Jurkat, Clone E6-1 (cell line): Measurements from ENCODE around the gene ILK.
A peak's percentile ranks its signal among the peaks of the same experiment; 100 is the strongest.

Experiments used
- DNase-seq: peaks from one replicate; pipeline ENCODE4 v3.0.0-alpha.2; 2011; ENCODE audit warnings: low read depth, low spot score
- H3K4me3 ChIP-seq: 2 replicates; pipeline ENCODE4 v1.5.1; 2011; ENCODE audit warnings: mild to moderate bottlenecking, low read length, control low read depth, moderate library complexity

ILK gene

DNA sequence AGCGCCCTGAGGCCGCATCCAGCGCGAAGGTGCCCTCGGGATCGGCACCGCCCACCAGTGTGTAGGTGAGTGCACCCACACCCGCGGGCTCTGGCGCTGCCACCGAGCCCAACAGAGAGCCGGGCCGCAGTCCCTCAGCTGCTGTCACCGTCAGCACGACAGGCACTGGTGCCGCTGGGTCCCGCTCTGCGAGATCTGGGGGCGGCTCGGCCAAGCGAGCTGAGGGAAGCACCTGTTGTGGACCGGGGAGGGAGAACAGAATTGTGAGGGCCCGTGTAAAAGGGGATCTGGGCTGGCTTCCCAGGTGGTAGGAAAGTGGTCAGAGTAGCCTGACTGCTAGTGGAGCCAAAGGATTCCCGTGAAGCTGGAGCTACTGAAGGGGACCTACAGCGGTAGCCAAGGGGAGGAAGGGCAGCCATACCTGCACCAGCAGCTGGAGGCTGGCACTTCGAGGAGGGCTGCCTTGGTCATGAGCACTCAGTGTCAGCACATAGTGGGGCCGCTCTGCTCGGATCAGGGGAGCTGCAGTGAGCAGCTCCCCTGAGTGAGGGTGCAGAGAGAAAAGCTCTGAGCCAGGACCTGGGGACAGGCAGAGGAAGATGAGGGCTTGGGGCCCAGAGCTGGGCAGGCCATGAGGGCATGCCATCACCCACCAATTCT lies 27.2 kb downstream of the ILK start:
- no peak overlapping the region for H3K4me3 ChIP-seq
- DNase-seq, result no peak

DNA sequence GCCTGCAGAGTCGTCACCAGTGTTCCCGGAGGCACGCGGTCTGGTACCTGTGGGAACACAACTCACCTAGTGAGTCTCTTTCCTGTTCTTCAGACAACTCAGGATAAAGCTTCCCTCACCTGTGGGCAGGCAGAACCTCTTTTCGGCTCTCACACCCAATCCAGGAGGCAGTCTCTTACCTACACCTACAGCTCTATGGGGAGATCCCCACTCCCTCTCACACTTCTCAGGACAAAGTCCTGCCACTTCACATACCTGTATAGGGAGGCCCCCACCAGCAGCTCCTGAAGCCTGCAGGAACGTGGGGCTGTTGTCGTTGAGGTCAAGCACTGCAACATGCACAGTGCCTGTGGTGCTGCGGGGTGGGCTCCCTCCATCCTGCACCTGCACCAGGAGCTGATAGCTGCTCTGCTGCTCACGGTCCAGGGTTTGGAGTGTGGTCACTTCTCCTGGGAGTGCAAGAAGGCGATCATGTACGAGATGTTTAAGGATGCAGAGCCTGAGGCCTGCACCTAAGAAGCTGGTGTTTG lies 27.9 kb downstream of the ILK start:
- H3K4me3 ChIP-seq, result no peak overlapping the region
- DNase-seq, result no peak

DNA sequence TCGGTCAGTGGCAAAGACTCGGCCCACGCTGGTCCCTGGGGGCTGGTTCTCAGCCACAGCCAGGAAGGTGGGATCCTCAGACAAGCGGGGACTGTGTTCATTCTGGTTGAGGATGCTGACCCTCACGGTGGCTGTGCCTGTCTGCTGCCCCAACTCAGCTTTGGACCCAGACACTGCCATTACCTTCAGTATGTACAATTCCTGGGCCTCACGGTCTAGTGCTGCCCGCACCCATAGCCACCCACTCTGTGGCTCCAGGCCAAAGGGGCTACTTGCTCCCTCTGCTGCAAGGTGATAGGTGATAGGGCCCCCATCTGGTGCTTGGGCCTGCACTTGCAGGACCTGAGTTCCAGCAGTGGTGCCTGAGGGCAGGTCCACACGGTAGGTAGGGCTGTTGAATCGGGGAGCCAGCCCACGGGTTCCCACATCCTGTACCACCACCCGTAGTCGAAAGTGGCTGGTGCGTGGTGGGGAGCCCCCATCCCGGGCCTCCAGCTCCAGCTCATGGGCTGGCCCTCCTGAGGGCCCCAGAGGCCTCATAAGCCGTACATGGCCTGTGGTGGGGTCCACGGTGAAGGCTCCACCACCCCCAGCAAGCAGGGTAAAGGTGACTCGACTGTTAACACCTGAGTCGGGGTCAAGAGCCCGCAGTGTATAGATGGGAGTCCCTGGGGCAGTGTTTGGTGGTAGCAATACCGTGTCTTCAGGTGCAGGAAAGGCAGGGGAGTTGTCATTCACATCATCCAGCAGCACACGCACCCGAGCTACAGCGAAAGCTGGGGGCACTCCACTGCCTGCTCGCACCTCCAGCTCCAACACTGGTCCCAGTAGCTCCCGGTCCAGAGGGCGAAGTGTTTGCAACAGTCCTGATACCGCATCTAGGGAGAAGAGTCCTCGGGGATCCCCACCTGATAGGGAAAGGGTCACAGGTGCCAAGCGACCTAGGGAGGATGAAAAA lies 28.8 kb downstream of the ILK start:
- H3K4me3 ChIP-seq, result no peak overlapping the region
- DNase-seq, result no peak

DNA sequence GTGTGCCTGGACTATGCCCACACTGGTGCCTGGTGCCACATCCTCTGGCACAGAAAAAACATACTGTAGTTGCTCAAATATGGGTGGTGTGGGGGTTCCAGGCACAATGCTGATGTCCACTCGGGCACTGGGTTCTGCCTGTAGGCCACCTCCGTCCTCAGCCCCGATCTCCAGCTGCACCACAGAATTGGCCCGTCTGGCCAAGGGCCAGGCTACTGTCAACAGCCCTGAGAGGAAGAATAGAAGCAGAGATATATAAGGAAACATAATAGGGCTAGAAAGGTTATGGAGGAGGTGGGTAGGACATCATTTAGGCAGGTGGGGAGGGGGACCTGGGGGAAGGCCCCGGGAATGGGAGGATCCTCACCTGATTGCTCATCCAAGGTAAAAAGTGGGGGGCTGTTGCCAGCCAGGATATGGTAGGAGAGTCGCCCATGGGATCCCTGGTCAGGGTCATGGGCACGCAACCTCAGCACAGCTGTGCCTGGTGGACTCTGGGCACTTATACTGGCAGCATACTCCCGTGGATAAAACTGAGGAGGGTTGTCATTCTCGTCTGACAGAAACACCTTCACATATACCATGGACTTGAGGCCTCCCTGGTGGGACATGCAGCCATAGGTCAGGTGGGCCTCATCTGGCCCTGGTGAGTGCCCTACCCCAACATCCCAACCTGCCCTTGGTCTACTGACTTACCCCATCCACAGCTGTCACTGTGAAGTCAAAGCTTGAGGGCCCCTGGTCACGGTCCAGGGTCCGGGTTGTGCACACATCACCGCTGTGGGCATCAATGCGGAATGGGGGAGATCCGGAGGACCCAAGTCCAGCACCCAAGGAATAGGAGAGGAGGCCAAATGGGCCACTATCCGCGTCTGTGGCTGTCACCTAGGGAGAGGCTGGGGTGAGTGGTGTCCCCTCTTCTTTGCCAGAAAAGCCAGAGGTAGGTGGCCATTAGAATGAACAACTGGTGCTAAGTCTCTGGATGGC lies 30.1 kb downstream of the ILK start:
- H3K4me3 ChIP-seq, result no peak overlapping the region
- DNase-seq, result no peak

- DNase-seq, result no peak
- no peak overlapping the region for H3K4me3 ChIP-seq
These were observed 31.0 kb downstream of the ILK start for GRCh38 chr11:6634534-6634933.

DNA sequence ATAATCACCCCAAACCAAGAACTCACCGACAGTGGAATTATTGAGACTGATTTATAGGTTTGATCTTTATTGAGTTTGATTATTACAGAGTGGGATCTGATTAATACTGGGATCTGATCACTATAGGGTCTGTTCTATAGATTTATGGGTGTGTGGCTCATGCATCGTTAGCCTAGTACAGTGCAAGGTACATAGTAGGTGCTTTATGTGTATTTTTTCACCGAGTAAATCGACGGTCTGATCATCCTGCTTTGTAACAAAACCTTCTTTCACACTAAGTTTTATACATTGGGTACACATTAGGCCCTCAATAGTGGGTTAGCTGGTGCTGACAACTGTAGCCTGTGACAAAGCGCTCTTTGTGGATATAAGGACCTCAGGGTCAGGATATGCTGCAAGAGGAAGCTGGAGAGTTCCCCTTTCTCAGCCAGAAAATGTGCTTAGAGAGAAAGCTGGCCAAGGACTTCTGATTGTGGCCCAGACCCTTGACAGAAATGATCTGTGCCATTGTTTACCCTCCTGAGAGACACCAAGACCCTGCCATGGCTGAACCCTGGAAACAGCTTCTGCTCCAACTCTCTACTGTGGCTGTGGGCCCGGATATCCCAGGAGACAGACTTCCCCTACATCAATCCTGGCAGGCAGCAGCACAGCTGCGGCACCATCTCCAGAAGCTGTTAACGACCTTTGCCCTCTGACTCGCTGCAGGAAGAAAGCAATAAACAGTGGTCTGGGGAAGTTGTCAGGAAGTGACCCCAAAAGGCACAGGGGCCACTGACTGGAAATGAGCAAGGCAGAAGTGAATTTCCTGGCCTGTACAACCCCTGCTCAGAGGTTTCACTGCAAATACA lies 31.7 kb downstream of the ILK start:
- no peak for DNase-seq

GRCh38 chr11:6636480-6636879 lies 32.9 kb downstream of the ILK start:
- DNase-seq, result no peak
- no peak overlapping the region for H3K4me3 ChIP-seq

More for the DNA sequence above, 31.7 kb downstream of the ILK start:
- H3K4me3 ChIP-seq, result no peak overlapping the region

DNA sequence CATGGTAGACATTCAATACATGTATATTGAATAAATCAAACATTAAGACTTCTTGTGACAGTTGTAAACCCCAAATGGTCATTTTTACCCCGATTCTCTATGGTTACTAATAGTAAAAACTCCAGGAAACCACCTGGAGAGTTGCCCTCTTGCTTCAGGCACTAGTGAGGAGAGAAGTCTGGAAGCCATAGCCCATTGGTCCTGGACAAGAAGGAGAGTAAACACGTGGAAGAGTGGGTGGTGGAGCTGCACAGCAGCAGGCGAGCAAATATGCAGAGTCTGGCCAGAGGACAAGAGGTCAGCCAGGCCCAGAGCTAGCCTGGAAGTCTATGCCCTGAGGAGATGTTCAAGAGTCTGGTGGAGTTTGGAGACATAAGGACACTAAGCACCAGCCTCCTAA lies 34.3 kb downstream of the ILK start:
- DNase-seq, result no peak

DNA sequence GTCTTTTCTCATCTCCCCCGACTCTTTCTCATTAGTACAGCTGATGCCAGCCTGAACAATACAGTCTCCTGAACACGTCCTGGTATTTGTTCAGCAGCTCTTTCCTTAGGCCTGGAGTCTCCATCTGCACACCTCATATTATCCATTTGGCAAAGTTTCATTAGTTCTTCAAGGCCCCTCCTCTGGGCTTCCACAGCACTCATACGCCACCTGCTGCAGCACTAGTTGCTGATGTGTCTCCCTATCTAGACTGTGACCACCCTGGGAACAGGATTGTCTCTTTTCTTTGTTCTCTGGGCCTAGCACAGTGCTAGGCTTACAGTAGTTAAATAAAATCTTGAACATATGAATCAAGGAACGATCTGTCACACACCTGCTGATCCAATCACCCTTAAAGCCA lies 34.9 kb downstream of the ILK start:
- no peak overlapping the region for H3K4me3 ChIP-seq
- DNase-seq, result no peak

More for the DNA sequence above, 34.3 kb downstream of the ILK start:
- H3K4me3 ChIP-seq, result no peak overlapping the region

- H3K4me3 ChIP-seq, result no peak overlapping the region
- DNase-seq, result no peak
These were observed 36.7 kb downstream of the ILK start for GRCh38 chr11:6640036-6640984.

- H3K4me3 ChIP-seq, result no peak overlapping the region
- DNase-seq, result no peak
These were observed 37.6 kb downstream of the ILK start for GRCh38 chr11:6640985-6641701.

- no peak for DNase-seq
These were observed 39.4 kb downstream of the ILK start for GRCh38 chr11:6642957-6643356.

GRCh38 chr11:6646071-6646470 lies 42.5 kb downstream of the ILK start:
- DNase-seq, result no peak
- no peak overlapping the region for H3K4me3 ChIP-seq

More at GRCh38 chr11:6642957-6643356, 39.4 kb downstream of the ILK start:
- no peak overlapping the region for H3K4me3 ChIP-seq

DNA sequence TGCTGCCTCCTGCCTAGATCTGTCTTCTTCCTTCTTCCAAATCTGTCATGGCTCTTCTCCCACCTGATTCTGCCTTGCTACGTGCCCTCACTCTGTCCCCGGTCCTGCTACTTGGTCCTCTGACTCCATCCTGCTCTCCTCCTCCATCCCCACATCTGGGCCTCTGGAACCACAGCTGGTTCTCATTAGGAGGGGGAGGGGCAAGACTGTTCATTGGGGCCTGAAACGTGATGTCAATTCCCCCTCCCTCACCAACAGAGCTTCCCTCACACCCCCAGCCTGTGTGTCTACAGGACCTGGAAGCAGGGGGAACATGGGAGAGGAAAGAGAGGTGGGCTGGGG lies 43.0 kb downstream of the ILK start:
- H3K4me3 ChIP-seq, result no peak overlapping the region
- DNase-seq, result no peak

- H3K4me3 ChIP-seq, result no peak overlapping the region
- DNase-seq, result peak; percentile 36
These were observed 43.5 kb downstream of the ILK start for GRCh38 chr11:6646918-6647679.

- DNase-seq, result no peak
- no peak overlapping the region for H3K4me3 ChIP-seq
These were observed 44.3 kb downstream of the ILK start for GRCh38 chr11:6647836-6648235.
